HCT116 (cell line): ENCODE results near the gene BCL11A. TPM values are rescaled to one million over a fixed set of nuclear protein-coding genes. Genes with fewer than 3 reads are reported as not detected.

Experiments used
- ATAC-seq: fragments of 200-7000 bp; cut with Tn5 transposase; 2 replicates; pipeline ENCODE4 v1.9.1; 2020; ENCODE audit warnings: mild to moderate bottlenecking, moderate library complexity
- BruUV-seq: library from RNA; stranded (reverse); fragments of 400-500 nt; replicated peaks from 2 replicates; lab custom pipeline; 2021; lab: Mats Ljungman, UMichigan
- CTCF ChIA-PET: fragments of 300-600 bp; sonication (Branson Sonifier 250); formaldehyde crosslinking; loops from one replicate; lab custom pipeline; 2021; ENCODE audit warnings: antibody characterized with exemption; lab: Charles Lee
- POLR2A ChIA-PET: fragments of 300-600, 350-600 bp; sonication (Branson Sonifier 250); formaldehyde crosslinking; loops from one replicate; lab custom pipeline; 2021; ENCODE audit warnings: antibody characterized with exemption; lab: Charles Lee
- RAD21 ChIA-PET, 2 experiments: fragments of 300-600 bp; sonication (Branson Sonifier 250); formaldehyde crosslinking; loops; one replicate each; lab custom pipeline; 2023; ENCODE audit warnings: low total read pairs in 2 of 2; ENCODE audit not compliant: uncharacterized antibody in 2 of 2, unreplicated experiment in 2 of 2, low non-redundant PET in 1 of 2; lab: Charles Lee
- DNase-seq: peaks from one replicate; pipeline ENCODE4 v3.0.0-alpha.2; 2010; ENCODE audit warnings: low read depth, low spot score
- H2AFZ ChIP-seq: fragments of 200-600 bp; shearing (Covaris generic), sonication (generic); 2 replicates; pipeline ENCODE4 v1.6.1; 2017; ENCODE audit warnings: low read depth, mixed run types, mixed read lengths, antibody characterized with exemption, low read length; ENCODE audit not compliant: poor library complexity, severe bottlenecking
- H3K27ac ChIP-seq: 2 replicates; pipeline ENCODE4 v1.5.1; 2012; ENCODE audit warnings: low read depth, low read length
- H3K27me3 ChIP-seq: fragments of 200-600 bp; sonication (generic); 2 replicates; pipeline ENCODE4 v1.6.1; 2016; ENCODE audit warnings: mixed run types, low read length, mixed read lengths; ENCODE audit not compliant: insufficient read depth
- H3K36me3 ChIP-seq, 2 experiments: fragments of 200-500 bp in 1 of 2; fragments of 200-600 bp in 1 of 2; sonication (Bioruptor generic) in 1 of 2; sonication (generic) in 1 of 2; 2 replicates each; pipeline versions ENCODE4 v1.5.1 to v1.6.1; 2014 to 2016; ENCODE audit warnings: low read length in 2 of 2, inconsistent platforms in 1 of 2, mixed read lengths in 1 of 2, mixed run types in 1 of 2; ENCODE audit not compliant: insufficient read depth in 2 of 2, control insufficient read depth in 1 of 2
- H3K4me1 ChIP-seq, 2 experiments: fragments of 200-600 bp in 1 of 2; sonication (generic) in 1 of 2; 2 replicates each; pipeline versions ENCODE4 v1.5.1 to v1.6.1; 2012 to 2017; ENCODE audit warnings: low read length in 2 of 2, inconsistent platforms in 1 of 2, mild to moderate bottlenecking in 1 of 2, mixed read lengths in 1 of 2, mixed run types in 1 of 2, moderate library complexity in 1 of 2; ENCODE audit not compliant: insufficient read depth in 2 of 2, control insufficient read depth in 1 of 2
- H3K4me2 ChIP-seq: fragments of 200-600 bp; sonication (generic); 2 replicates; pipeline ENCODE4 v1.6.1; 2017; ENCODE audit warnings: mixed run types, low read length, mixed read lengths
- H3K4me3 ChIP-seq, 2 experiments: fragments of 200-600 bp in 1 of 2; sonication (generic) in 1 of 2; replicated peaks in 1 of 2; 2 replicates each; pipeline ENCODE4 v1.5.1; 2011 to 2016; ENCODE audit warnings: low read length in 2 of 2, control low read depth in 1 of 2, low read depth in 1 of 2, mild to moderate bottlenecking in 1 of 2, mixed read lengths in 1 of 2, mixed run types in 1 of 2
- H3K79me2 ChIP-seq: fragments of 200-600 bp; sonication (generic); 2 replicates; pipeline ENCODE4 v1.6.1; 2017; ENCODE audit warnings: mild to moderate bottlenecking, mixed run types, low read length, moderate library complexity, mixed read lengths; ENCODE audit not compliant: insufficient read depth
- H3K9ac ChIP-seq: fragments of 200-600 bp; sonication (generic); 2 replicates; pipeline ENCODE4 v1.6.1; 2016; ENCODE audit warnings: low read length, mixed read lengths
- H3K9me2 ChIP-seq: fragments of 200-600 bp; sonication (generic), shearing (Covaris generic); 2 replicates; pipeline ENCODE4 v1.6.1; 2017; ENCODE audit warnings: mixed run types, mild to moderate bottlenecking, moderate library complexity; ENCODE audit not compliant: insufficient read depth
- H3K9me3 ChIP-seq, 2 experiments: fragments of 200-500 bp in 1 of 2; fragments of 200-600 bp in 1 of 2; sonication (Bioruptor generic) in 1 of 2; sonication (generic) in 1 of 2; 2 replicates each; pipeline ENCODE4 v1.6.1; 2014 to 2017; ENCODE audit warnings: low read length in 2 of 2, mixed read lengths in 2 of 2, inconsistent platforms in 1 of 2, low read depth in 1 of 2, mild to moderate bottlenecking in 1 of 2, mixed run types in 1 of 2, moderate library complexity in 1 of 2; ENCODE audit not compliant: control insufficient read depth in 1 of 2, insufficient read depth in 1 of 2
- H4K20me1 ChIP-seq: fragments of 200-600 bp; sonication (generic), shearing (Covaris generic); 2 replicates; pipeline ENCODE4 v1.6.1; 2017; ENCODE audit warnings: mixed run types, mild to moderate bottlenecking, moderate library complexity; ENCODE audit not compliant: insufficient read depth
- ATF3 ChIP-seq: IDR thresholded peaks from 2 replicates; pipeline ENCODE4 v1.6.1; 2012
- CEBPB ChIP-seq: IDR thresholded peaks from 2 replicates; pipeline ENCODE4 v1.6.1; 2012; ENCODE audit warnings: low read depth
- CTCF ChIP-seq, 3 experiments: fragments of 200-600 bp in 1 of 3; sonication (generic) in 1 of 3; IDR thresholded peaks in 2 of 3; conservative IDR thresholded peaks in 1 of 3; 2 replicates each; pipeline ENCODE4 v1.5.1; 2012 to 2017; ENCODE audit warnings: low read depth in 2 of 3, low read length in 2 of 3, antibody characterized with exemption in 1 of 3, borderline replicate concordance in 1 of 3, control low read depth in 1 of 3, mild to moderate bottlenecking in 1 of 3, mixed read lengths in 1 of 3, mixed run types in 1 of 3, moderate library complexity in 1 of 3; ENCODE audit not compliant: insufficient read depth in 1 of 3
- EGR1 ChIP-seq: IDR thresholded peaks from 2 replicates; pipeline ENCODE4 v1.6.1; 2012; ENCODE audit warnings: low read depth
- ELF1 ChIP-seq: IDR thresholded peaks from 2 replicates; pipeline ENCODE4 v1.6.1; 2012; ENCODE audit warnings: low read depth, borderline replicate concordance
- EZH2 ChIP-seq: fragments of 200-600 bp; sonication (generic); IDR thresholded peaks from 2 replicates; pipeline ENCODE4 v1.6.1; 2017; ENCODE audit warnings: antibody characterized with exemption, mixed run types
- EZH2phosphoT487 ChIP-seq: fragments of 200-600 bp; IDR thresholded peaks from 2 replicates; pipeline ENCODE4 v1.6.1; 2018; ENCODE audit warnings: antibody characterized with exemption, borderline replicate concordance
- FOSL1 ChIP-seq: IDR thresholded peaks from 2 replicates; pipeline ENCODE4 v1.6.1; 2012; ENCODE audit warnings: low read depth
- JUND ChIP-seq: IDR thresholded peaks from 2 replicates; pipeline ENCODE4 v1.6.1; 2012
- MAX ChIP-seq: IDR thresholded peaks from 2 replicates; pipeline ENCODE4 v1.6.1; 2012
- POLR2AphosphoS5 ChIP-seq: IDR thresholded peaks from 2 replicates; pipeline ENCODE4 v1.6.1; 2011; ENCODE audit warnings: mild to moderate bottlenecking, low read depth, low read length, moderate library complexity
- RAD21 ChIP-seq: IDR thresholded peaks from 2 replicates; pipeline ENCODE4 v1.6.1; 2012; ENCODE audit warnings: low read depth, mild to moderate bottlenecking
- REST ChIP-seq: IDR thresholded peaks from 2 replicates; pipeline ENCODE4 v1.6.1; 2012; ENCODE audit warnings: low read depth
- SIN3A ChIP-seq: IDR thresholded peaks from 2 replicates; pipeline ENCODE4 v1.6.1; 2012; ENCODE audit warnings: low read depth
- SRF ChIP-seq: IDR thresholded peaks from 2 replicates; pipeline ENCODE4 v1.6.1; 2012; ENCODE audit warnings: low read depth
- TCF7L2 ChIP-seq: IDR thresholded peaks from 2 replicates; pipeline ENCODE4 v1.7.0; 2011; ENCODE audit warnings: borderline replicate concordance, inconsistent platforms; ENCODE audit not compliant: insufficient read depth, insufficient read length; ENCODE audit errors: extremely low read depth
- YY1 ChIP-seq: IDR thresholded peaks from 2 replicates; pipeline ENCODE4 v1.6.1; 2011; ENCODE audit warnings: low read length, low read depth, moderate library complexity, mild to moderate bottlenecking; ENCODE audit not compliant: insufficient replicate concordance; ENCODE audit errors: extremely low read depth
- ZBTB33 ChIP-seq: IDR thresholded peaks from 2 replicates; pipeline ENCODE4 v1.6.1; 2011; ENCODE audit warnings: mild to moderate bottlenecking, low read length, moderate library complexity; ENCODE audit not compliant: insufficient replicate concordance; ENCODE audit errors: extremely low read depth
- ZFX ChIP-seq: fragments of 450-650 bp; IDR thresholded peaks from 2 replicates; pipeline ENCODE4 v1.6.1; 2017
- ZNF274 ChIP-seq: fragments of 200-500 bp; sonication (Bioruptor generic); IDR thresholded peaks from 2 replicates; pipeline ENCODE4 v1.6.1; 2014; ENCODE audit warnings: mild to moderate bottlenecking, low read depth, low read length, inconsistent platforms
- intact Hi-C: fragments of 100-400 bp; cut with micrococcal nuclease; formaldehyde crosslinking; loops from 2 replicates; pipeline ENCODE4 v1.10.0; 2022
- total RNA-seq: library from RNA; stranded (reverse); gene quantifications from one replicate; pipeline ENCODE4 v1.2.1, GENCODE V29; 2021; ENCODE audit not compliant: unreplicated experiment

The BCL11A gene
- total RNA-seq, 1 experiment from 2014 or later, result 0.71 TPM

- Histone ChIP-seq H3K9ac (no peak overlapping the region), H3K9me2 (no peaks in the 10 kb centered on the region), H2AFZ (no peak overlapping the region), H3K79me2 (no peaks in the 10 kb centered on the region), H3K4me2 (no peak overlapping the region), H3K4me1 (no peaks in the 10 kb centered on the region), H4K20me1 (no peaks in the 10 kb centered on the region), H3K4me3 (no peak overlapping the region), H3K27ac (no peak overlapping the region)
- POLR2A ChIA-PET, result no interaction called here
- no peak for ATAC-seq
- intact Hi-C loops, result no loop called here
- DNase-seq, result no peak
- BruUV-seq, result no TSS peak
- no peak for TF ChIP-seq ATF3
- no peak for TF ChIP-seq EZH2phosphoT487
- TF ChIP-seq EGR1, result no peak
- TF ChIP-seq TCF7L2, result no peak
- no peak for TF ChIP-seq SIN3A
- TF ChIP-seq FOSL1, result no peak
- TF ChIP-seq ZFX, result no peak
- no peak for TF ChIP-seq RAD21
- TF ChIP-seq REST, result no peak
- no peak for TF ChIP-seq SRF
- no peak for TF ChIP-seq CTCF (IDR thresholded peaks at IDR 0.05 in 2 of 3, conservative IDR thresholded peaks at IDR 0.05 in 1 of 3; ENCODE audit: borderline replicate concordance in 1 of 3, insufficient read depth in 1 of 3, low read depth in 2 of 3, low read length in 2 of 3)
- TF ChIP-seq CEBPB, result no peak
- TF ChIP-seq ZBTB33, result no peak
- no peak for TF ChIP-seq EZH2
- TF ChIP-seq POLR2AphosphoS5, result no peak
- no peak for TF ChIP-seq MAX
- TF ChIP-seq ELF1, result no peak
- TF ChIP-seq ZNF274, result no peak
- no peak for TF ChIP-seq JUND
- TF ChIP-seq YY1, result no peak
- TF ChIP-seq, all 23 proteins: peak for 0
- no peaks in the 10 kb centered on the region for H3K9me3 ChIP-seq
- CTCF ChIA-PET, result no interaction called here
- RAD21 ChIA-PET, result no interaction called here
- peaks cover 11% of the 10 kb centered on the region; the same call in 1 of the 2 replicates for H3K27me3 ChIP-seq
- no peaks in the 10 kb centered on the region for H3K36me3 ChIP-seq
These were observed 43.9 kb upstream of the BCL11A start for GRCh38 chr2:60597346-60597745.
